Activated T-helper 2 cell treated with anti-CD3 and anti-CD28 coated beads, Interferon-gamma antibody, Interleukin-2, Interleukin-4, amounts not matched to agents 10 μg/mL and 5 μg/mL and 100 μg/mL, durations not matched to agents 14 hours and 24 hours and 36 hours (primary cell): ENCODE measurements around the gene FXYD3. TPM values are rescaled to one million over a fixed set of nuclear protein-coding genes. Genes with fewer than 3 reads are reported as not detected.

ENCODE experiments used
- DNase-seq: peaks from one replicate; pipeline ENCODE4 v3.0.0; 2021; ENCODE audit warnings: low spot score
- H3K27ac Mint-ChIP-seq: one replicate; pipeline ENCODE4 v1.8.0; 2021; ENCODE audit warnings: mixed read lengths
- H3K27me3 Mint-ChIP-seq: one replicate; pipeline ENCODE4 v1.8.0; 2021; ENCODE audit warnings: low read depth, mixed read lengths
- H3K36me3 Mint-ChIP-seq: one replicate; pipeline ENCODE4 v1.8.0; 2021; ENCODE audit warnings: low read depth, mixed read lengths
- H3K4me1 Mint-ChIP-seq: one replicate; pipeline ENCODE4 v1.8.0; 2021; ENCODE audit warnings: low read depth, mixed read lengths
- H3K4me3 Mint-ChIP-seq: one replicate; pipeline ENCODE4 v1.8.0; 2021; ENCODE audit warnings: low read depth, mild to moderate bottlenecking, moderate library complexity, mixed read lengths
- H3K9me3 Mint-ChIP-seq: one replicate; pipeline ENCODE4 v1.8.0; 2021; ENCODE audit warnings: mixed read lengths
- intact Hi-C: fragments of 100-400 bp; cut with micrococcal nuclease; formaldehyde crosslinking; loops from one replicate; pipeline ENCODE4 v1.15.1; 2023
- total RNA-seq: library from RNA; stranded (reverse); gene quantifications from 2 replicates; pipeline ENCODE4 v1.2.3, GENCODE V29; 2022

FXYD3 gene
- total RNA-seq, 1 donor from 2014 or later: not detected

- peaks cover 6% of the 10 kb centered on the region for H3K9me3 Mint-ChIP-seq
- peak overlapping the region; percentile 100 for H3K4me3 Mint-ChIP-seq
- H3K4me1 Mint-ChIP-seq: peaks cover 36% of the 10 kb centered on the region
- intact Hi-C loops: loop anchor here (5.0 kb wide), 1 partner anchor 191 kb away; the partner anchor contains the start of gene FFAR1
- no peak for DNase-seq
- H3K27me3 Mint-ChIP-seq: peaks cover 6% of the 10 kb centered on the region
- peak overlapping the region; percentile 100 for H3K27ac Mint-ChIP-seq
- peaks cover 70% of the 10 kb centered on the region for H3K36me3 Mint-ChIP-seq
These were observed 41.0 kb downstream of the FXYD3 start for GRCh38 chr19:35156673-35157014.

GRCh38 chr19:35157431-35157830 is 41.8 kb downstream of the FXYD3 start:
- no peak for DNase-seq
- Mint-ChIP-seq H3K27ac (no peak overlapping the region), H3K36me3 (peaks cover 78% of the 10 kb centered on the region), H3K27me3 (peaks cover 1% of the 10 kb centered on the region), H3K4me1 (peaks cover 33% of the 10 kb centered on the region), H3K9me3 (peaks cover 13% of the 10 kb centered on the region), H3K4me3 (peak overlapping the region; percentile 37)
- intact Hi-C loops: loop anchor here (5.0 kb wide), 1 partner anchor 190 kb away; the partner anchor contains the start of gene FFAR1

GRCh38 chr19:35159606-35160005 is 44.0 kb downstream of the FXYD3 start:
- Mint-ChIP-seq H3K4me3 (no peak overlapping the region), H3K27me3 (no peaks in the 10 kb centered on the region), H3K27ac (no peak overlapping the region)

GRCh38 chr19:35160629-35161433 is 45.2 kb downstream of the FXYD3 start:
- no peak overlapping the region for H3K4me3 Mint-ChIP-seq
- H3K27ac Mint-ChIP-seq: no peak overlapping the region
- H3K27me3 Mint-ChIP-seq: no peaks in the 10 kb centered on the region
- DNase-seq: no peak
- peaks cover 42% of the 10 kb centered on the region for H3K9me3 Mint-ChIP-seq
- intact Hi-C loops: no loop called here
- peaks cover 100% of the 10 kb centered on the region for H3K36me3 Mint-ChIP-seq
- peaks cover 23% of the 10 kb centered on the region for H3K4me1 Mint-ChIP-seq

More at GRCh38 chr19:35159606-35160005, 44.0 kb downstream of the FXYD3 start:
- Mint-ChIP-seq H3K9me3 (peaks cover 31% of the 10 kb centered on the region), H3K4me1 (peaks cover 25% of the 10 kb centered on the region), H3K36me3 (peaks cover 99% of the 10 kb centered on the region)
- intact Hi-C loops: loop anchor here (5.0 kb wide), 1 partner anchor 188 kb away; the partner anchor contains the start of gene FFAR1
- no peak for DNase-seq

GRCh38 chr19:35161434-35161743 is 45.8 kb downstream of the FXYD3 start:
- intact Hi-C loops: no loop called here
- Mint-ChIP-seq H3K27ac (no peak overlapping the region), H3K9me3 (peaks cover 48% of the 10 kb centered on the region), H3K36me3 (peaks cover 100% of the 10 kb centered on the region), H3K27me3 (no peaks in the 10 kb centered on the region), H3K4me1 (peaks cover 18% of the 10 kb centered on the region), H3K4me3 (no peak overlapping the region)
- no peak for DNase-seq

- no peak overlapping the region for H3K27ac Mint-ChIP-seq
These were observed 47.1 kb downstream of the FXYD3 start for GRCh38 chr19:35162471-35163326.

GRCh38 chr19:35164418-35164817 is 48.8 kb downstream of the FXYD3 start:
- intact Hi-C loops: no loop called here
- H3K9me3 Mint-ChIP-seq: peaks cover 52% of the 10 kb centered on the region
- H3K4me1 Mint-ChIP-seq: peaks cover 23% of the 10 kb centered on the region
- no peaks in the 10 kb centered on the region for H3K27me3 Mint-ChIP-seq
- H3K27ac Mint-ChIP-seq: no peak overlapping the region
- H3K36me3 Mint-ChIP-seq: peaks cover 99% of the 10 kb centered on the region
- no peak overlapping the region for H3K4me3 Mint-ChIP-seq
- no peak for DNase-seq

More at GRCh38 chr19:35162471-35163326, 47.1 kb downstream of the FXYD3 start:
- peaks cover 100% of the 10 kb centered on the region for H3K36me3 Mint-ChIP-seq
- intact Hi-C loops: no loop called here
- peaks cover 52% of the 10 kb centered on the region for H3K9me3 Mint-ChIP-seq
- peaks cover 21% of the 10 kb centered on the region for H3K4me1 Mint-ChIP-seq
- DNase-seq: no peak
- no peak overlapping the region for H3K4me3 Mint-ChIP-seq
- no peaks in the 10 kb centered on the region for H3K27me3 Mint-ChIP-seq

- peaks cover 52% of the 10 kb centered on the region for H3K9me3 Mint-ChIP-seq
- intact Hi-C loops: no loop called here
- H3K4me3 Mint-ChIP-seq: no peak overlapping the region
- no peak overlapping the region for H3K27ac Mint-ChIP-seq
- peaks cover 99% of the 10 kb centered on the region for H3K36me3 Mint-ChIP-seq
- H3K4me1 Mint-ChIP-seq: peaks cover 25% of the 10 kb centered on the region
- no peaks in the 10 kb centered on the region for H3K27me3 Mint-ChIP-seq
- no peak for DNase-seq
These were observed 49.8 kb downstream of the FXYD3 start for GRCh38 chr19:35165200-35166058.

- Mint-ChIP-seq H3K4me3 (peak overlapping the region; percentile 26), H3K4me1 (peaks cover 26% of the 10 kb centered on the region), H3K27me3 (no peaks in the 10 kb centered on the region), H3K36me3 (peaks cover 97% of the 10 kb centered on the region), H3K27ac (peak overlapping the region; percentile 65), H3K9me3 (peaks cover 49% of the 10 kb centered on the region)
- DNase-seq: no peak
- intact Hi-C loops: no loop called here
These were observed 50.8 kb downstream of the FXYD3 start for GRCh38 chr19:35166100-35167063.

- Mint-ChIP-seq H3K36me3 (peaks cover 97% of the 10 kb centered on the region), H3K27me3 (no peaks in the 10 kb centered on the region), H3K4me1 (peaks cover 30% of the 10 kb centered on the region), H3K27ac (peak overlapping the region; percentile 65), H3K4me3 (peak overlapping the region; percentile 22), H3K9me3 (peaks cover 39% of the 10 kb centered on the region)
- intact Hi-C loops: no loop called here
- DNase-seq: no peak
These were observed 51.9 kb downstream of the FXYD3 start for GRCh38 chr19:35167251-35168119.

GRCh38 chr19:35168196-35168595 is 52.6 kb downstream of the FXYD3 start:
- peaks cover 34% of the 10 kb centered on the region for H3K9me3 Mint-ChIP-seq
- H3K36me3 Mint-ChIP-seq: peaks cover 97% of the 10 kb centered on the region
- intact Hi-C loops: no loop called here
- no peaks in the 10 kb centered on the region for H3K27me3 Mint-ChIP-seq
- H3K4me1 Mint-ChIP-seq: peaks cover 30% of the 10 kb centered on the region
- no peak for DNase-seq
- peak overlapping the region; percentile 28 for H3K27ac Mint-ChIP-seq
- no peak overlapping the region for H3K4me3 Mint-ChIP-seq
